DMS53 treated with DMSO at 0.1 percent for 48 hours (cell line): Measurements from ENCODE around the gene BNC2.
"Not testable (repeated sequence)": the region's sequence is repeated elsewhere in the genome, so short reads cannot be mapped to it uniquely, and the experiment has no call there.

ENCODE experiments used
- DNase-seq: peaks from one replicate; lab custom pipeline; 2025; ENCODE audit not compliant: unreplicated experiment; lab: John Stamatoyannopoulos, UW

Gene BNC2

GRCh38 chr9:16870596-16871335 is at the start of gene BNC2:
TSS of gene BNC2 (minus strand) at chr9:16870670. CDS start at chr9:16870648, 22 bp downstream.
- no peak for DNase-seq

GRCh38 chr9:16918920-16919319 is 48.5 kb upstream of the BNC2 start:
- DNase-seq: no peak

- DNase-seq: no peak
These were observed 44.8 kb upstream of the BNC2 start for GRCh38 chr9:16915126-16915831.

DNA sequence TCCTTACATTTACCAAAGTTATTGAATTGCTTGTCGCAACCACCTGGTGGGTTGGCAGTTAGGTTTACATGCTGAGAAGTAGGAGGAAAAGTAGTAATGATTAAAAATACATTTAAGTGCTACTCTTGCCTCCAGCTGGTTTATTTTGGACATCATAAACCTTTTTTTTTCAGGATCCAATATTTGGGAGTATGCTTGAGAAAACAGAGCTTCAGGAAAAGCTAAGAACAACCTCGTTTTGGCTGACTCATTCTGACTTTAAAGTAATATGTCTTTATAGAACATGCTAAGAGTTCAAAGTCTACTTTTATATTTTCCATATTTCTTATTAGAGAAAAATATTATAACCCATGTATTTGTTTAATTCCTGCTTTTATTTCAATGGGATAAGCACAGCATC is 41.7 kb upstream of the BNC2 start:
- DNase-seq: no peak

GRCh38 chr9:16908206-16908605 is 37.7 kb upstream of the BNC2 start:
- not testable (repeated sequence) for DNase-seq

DNA sequence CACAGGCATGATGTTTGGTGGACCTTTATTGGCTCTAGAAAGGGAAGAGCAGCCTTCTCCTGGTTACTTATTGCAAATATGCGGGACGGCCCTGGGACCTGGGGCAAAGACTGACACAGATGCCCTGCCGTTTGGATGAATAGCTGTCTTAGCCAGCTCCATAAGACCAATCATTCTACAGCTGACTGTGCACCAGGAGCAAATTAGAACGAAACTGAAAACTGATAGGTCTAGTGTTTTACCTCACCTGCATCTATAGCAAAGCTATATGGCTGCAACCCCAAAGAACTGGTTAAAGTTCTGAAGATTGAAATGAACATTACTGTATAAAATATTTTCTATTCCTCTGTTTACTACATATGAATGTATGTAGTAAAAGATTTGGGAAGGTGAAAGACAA is 34.2 kb upstream of the BNC2 start:
- DNase-seq: no peak

- DNase-seq: no peak
These were observed 31.1 kb upstream of the BNC2 start for GRCh38 chr9:16901590-16901989.

GRCh38 chr9:16899606-16900005 is 29.1 kb upstream of the BNC2 start:
- no peak for DNase-seq

- no peak for DNase-seq
These were observed 28.0 kb upstream of the BNC2 start for GRCh38 chr9:16898464-16898863.

DNA sequence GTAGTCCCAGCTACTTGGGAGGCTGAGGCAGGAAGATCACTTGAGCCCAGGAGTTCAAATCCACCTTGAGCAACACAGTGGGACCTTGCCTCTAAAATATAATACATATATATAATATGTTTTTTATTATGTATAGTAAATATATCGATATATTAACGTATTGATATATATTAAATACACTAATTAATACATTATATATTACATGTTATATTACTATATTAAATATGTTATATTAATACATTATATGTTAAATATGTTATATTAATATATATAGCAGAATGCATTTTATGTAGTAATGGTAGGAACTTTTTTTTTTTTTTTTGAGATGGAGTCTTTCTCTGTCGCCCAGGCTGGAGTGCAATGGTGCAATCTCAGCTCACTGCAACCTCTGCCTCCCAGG is 18.1 kb upstream of the BNC2 start:
- DNase-seq: no peak

DNA sequence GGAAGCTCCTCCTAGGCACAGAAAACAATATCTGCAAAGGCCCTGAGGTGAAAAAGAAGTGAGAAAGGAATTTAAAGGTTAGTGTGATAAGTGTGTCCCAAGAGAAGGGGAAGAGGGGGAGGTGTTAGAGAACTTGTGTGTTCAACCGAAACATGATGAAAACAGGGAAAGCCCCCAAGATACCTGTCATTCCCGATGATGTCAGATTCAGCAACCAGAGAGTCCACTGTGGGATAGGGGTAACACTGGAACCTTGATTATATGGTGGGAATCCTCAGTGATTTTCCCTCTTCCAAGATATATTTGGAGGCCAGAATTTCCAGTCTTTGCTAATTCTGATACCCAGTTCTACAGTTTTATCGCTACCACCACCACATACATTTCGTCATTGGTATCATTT is 15.5 kb upstream of the BNC2 start:
- no peak for DNase-seq

- DNase-seq: no peak
These were observed 14.6 kb upstream of the BNC2 start for GRCh38 chr9:16884952-16885513.

DNA sequence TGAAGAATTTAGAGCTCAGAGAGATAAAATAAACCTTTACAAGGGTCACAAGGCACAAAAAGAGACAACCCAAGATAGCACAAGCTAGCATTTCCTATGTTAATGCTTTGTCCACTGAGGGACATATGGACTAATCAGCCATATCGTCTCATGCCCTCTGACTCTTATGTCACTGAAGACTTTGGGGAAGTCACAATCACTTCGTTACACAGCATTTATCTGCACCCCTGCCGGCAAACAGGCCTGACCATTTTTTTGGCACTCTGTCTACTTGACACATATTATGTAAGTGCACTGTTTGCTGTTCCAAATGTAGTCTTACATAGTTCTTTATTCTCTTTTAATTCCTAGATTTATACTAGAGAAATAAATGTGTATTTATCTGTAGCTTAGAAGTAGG is 13.9 kb upstream of the BNC2 start:
- no peak for DNase-seq

- no peak for DNase-seq
These were observed 13.1 kb upstream of the BNC2 start for GRCh38 chr9:16883586-16883985.

DNA sequence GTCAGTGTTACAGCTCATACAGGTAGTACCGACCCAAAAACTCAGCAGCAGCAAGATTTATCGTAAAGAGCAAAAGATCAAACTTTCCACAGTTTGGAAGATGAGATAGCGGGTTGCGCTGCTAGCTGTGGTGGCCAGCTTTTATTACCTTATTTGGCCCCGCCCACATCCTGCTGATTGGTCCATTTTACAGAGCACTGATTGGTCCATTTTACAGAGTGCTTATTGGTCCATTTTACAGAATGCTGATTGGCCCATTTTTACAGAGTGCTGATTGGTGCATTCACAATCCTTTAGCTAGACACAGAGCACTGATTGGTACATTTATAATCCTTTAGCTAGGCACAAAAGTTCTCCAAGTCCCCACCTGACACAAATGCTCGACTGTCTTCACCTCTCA is 12.0 kb upstream of the BNC2 start:
- DNase-seq: not testable (repeated sequence)

DNA sequence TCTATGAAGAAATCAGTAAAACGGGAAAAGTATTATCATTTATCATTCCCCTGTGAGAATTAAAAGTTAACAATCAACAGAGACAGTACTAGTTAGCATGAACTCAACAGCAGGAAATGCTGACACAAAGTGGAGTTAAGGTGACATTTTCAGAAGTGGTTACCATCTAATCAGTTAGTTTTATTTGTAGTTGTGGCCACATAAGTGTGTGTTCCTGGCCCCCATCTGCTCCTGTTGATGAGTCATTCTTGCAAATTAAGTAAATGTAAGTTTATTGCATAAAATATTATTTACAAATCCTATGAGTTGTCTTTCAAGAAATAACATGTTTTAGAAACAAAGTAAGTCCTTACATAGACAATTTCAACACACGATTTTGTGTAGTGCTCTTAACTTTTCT is 8.9 kb upstream of the BNC2 start:
- no peak for DNase-seq

DNA sequence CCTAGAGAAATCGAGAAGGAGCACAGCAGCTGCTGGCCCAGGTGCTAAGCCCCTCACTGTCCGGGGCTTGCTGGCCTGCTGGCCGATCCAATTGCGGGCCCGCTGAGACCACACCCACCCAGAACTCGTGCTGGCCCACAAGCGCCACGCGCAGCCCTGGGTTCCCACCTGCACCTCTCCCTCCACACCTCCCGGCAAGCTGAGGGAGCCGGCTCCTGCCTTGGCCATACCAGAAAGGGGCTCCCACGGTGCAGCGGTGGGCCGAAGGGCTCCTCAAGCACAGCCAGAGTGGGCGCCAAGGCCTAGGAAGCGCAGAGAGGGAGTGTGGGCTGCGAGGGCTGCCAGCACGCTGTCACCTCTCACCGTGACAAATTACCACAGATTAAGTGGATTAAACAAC is 6.8 kb upstream of the BNC2 start:
- no peak for DNase-seq

GRCh38 chr9:16873126-16873802 is 2.8 kb upstream of the BNC2 start:
- DNase-seq: no peak

DNA sequence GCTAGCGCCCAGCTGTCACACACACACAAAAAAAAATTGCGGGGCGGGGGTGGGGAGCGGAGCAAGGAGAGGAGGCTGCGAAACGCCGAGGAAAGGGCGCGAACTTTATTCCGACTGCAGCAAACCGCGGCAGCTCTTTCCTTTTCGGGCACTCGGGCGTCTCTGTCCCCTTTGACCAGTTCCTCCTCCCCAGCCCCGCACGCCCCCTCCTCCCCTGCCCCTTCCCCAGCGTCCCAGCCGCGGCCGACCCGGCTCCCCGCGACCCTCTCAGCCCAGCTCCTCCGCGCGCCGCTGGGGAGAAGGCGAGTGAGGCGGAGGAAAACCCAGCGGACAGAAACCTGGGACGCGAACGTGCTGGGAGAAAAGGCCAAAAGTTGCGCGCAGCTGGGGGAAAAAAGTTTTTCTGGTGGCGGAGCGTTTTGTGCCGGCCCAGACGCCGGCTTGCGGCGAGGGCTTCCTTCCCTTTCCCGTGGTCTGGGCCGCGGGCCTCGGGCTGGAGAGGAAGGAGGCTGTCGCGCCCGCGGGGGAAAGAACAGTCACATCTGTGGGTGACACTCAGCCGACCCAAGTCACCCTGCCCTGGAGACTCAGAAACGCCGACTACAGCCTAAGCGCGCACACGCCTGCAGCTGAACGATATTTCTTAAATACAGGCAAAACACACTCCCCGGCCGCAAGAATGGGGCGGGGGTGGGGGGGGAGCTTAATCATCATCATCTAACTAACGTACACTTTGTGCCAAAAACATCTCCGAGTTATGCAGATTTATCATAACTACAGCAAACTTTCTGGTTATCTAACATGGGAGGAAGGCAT is 1.1 kb upstream of the BNC2 start:
- DNase-seq: no peak

- no peak for DNase-seq
These were observed 431 bp downstream of the BNC2 start for GRCh38 chr9:16869882-16870595.
